NCI-H2081 treated with DMSO at 0.1 percent for 48 hours (cell line): ENCODE data around the gene HNRNPC.

Experiments used
- DNase-seq: peaks from one replicate; lab custom pipeline; 2025; lab: John Stamatoyannopoulos, UW

The HNRNPC gene

DNA sequence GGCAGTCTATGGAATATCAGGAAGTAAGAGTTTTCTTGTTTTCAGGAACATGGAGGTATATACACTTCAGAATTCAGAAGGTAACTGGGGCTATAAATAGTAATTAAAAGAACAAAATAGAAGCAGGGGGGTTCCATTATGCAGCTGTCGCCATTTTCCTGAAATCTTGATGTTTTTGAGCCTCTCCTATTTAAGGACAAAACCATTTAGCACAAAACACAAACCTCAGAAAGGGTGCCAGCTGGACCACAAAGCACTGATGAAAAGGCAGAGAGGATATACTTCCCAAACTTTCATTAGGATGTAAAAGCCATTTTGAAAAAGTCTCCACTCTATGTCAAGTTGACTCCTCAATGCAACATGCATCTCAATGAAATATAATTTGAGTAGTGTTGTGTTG, 59.2 kb downstream of the HNRNPC start:
- DNase-seq = no peak

DNA sequence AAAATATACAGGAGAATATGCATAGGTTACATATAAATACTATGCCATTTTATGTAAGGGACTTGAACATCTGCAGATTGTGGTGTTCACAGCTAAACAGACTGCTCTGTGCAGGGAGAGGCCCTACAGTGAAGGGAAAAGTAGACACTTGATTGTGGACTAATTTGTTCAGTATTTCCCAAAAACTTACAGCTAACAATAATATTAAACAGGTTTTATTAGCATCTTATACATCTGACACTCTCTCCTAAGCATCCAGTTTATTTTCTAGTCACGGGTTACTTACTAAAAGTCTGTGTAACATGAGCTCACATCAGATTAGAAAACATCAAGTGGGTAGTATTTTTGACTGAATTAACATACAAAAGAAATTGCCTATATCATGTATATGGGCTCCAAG, 60.1 kb downstream of the HNRNPC start:
- no peak for DNase-seq

- no peak for DNase-seq
These were observed 60.7 kb downstream of the HNRNPC start for GRCh38 chr14:21208554-21208953.

GRCh38 chr14:21206753-21207684, 62.2 kb downstream of the HNRNPC start:
- no peak for DNase-seq

DNA sequence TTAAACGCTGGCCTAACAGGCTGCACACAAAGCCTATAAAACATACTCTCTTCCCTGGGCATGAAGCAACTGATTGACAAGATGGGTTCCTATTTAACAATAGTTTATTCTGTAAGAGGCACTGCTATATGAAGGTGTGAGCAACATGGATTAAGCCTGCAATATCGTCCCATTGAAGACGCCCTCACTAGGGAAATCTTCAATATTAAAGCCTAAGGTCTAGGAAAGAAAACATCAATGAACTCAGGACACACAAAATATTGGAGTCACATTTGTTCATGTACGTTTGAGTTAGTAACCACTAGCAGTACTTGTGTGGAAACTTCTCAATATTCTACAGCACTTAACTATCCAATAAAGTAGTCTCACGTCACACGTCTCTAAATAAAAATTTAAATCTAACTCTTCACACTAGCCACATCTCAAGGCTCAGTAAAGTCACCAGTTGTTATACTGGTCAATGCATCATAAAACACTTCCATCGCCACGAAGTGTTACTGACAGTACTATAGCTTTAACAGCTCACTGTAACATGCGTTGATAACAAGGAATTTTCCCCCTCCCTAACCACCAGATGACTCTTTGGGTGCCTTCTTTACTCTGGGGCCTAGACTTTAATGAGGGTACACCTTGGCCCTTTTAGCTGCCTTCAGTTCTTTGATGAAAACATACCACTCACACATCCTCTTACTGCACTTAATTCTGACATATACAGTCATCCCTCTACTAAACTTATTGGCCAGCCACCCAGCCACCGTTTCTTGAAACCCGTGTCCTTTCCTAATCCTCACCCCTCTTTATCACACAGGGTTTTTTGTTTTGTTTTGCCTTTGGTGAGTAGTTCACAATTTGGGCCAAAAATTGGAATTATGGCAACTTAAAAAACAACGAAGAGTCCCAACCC, 63.3 kb downstream of the HNRNPC start:
- DNase-seq = no peak

DNA sequence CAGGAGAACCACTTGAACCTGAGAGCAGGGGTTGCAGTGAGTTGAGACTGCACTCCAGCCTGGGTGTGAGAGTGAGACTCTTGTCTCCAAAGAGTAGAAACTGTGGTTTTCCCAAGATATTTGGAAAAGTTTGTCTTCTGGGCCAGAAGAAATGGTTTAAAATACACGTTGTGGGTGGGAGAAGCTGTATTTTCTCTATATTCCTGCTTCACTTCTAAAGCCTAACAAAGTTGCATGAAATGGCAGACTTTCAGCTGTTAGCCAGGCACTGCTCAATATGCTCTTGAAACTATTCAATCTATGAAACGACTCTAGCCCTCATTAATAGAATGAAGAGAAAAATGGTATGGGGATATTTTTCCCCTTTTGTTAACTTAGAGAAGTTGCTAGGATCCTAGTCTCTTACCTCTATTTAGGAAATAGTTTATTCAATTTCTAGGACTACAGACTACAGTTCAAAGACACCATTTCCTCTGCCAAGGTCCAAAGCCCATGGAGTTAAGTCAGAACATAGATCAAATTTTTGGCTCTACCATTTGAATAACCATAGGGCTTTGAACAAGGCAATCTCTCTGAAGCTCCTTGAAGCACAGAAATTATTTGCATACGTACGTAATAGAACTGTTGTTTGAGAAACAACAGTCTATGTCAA, 64.1 kb downstream of the HNRNPC start:
- DNase-seq = no peak

DNA sequence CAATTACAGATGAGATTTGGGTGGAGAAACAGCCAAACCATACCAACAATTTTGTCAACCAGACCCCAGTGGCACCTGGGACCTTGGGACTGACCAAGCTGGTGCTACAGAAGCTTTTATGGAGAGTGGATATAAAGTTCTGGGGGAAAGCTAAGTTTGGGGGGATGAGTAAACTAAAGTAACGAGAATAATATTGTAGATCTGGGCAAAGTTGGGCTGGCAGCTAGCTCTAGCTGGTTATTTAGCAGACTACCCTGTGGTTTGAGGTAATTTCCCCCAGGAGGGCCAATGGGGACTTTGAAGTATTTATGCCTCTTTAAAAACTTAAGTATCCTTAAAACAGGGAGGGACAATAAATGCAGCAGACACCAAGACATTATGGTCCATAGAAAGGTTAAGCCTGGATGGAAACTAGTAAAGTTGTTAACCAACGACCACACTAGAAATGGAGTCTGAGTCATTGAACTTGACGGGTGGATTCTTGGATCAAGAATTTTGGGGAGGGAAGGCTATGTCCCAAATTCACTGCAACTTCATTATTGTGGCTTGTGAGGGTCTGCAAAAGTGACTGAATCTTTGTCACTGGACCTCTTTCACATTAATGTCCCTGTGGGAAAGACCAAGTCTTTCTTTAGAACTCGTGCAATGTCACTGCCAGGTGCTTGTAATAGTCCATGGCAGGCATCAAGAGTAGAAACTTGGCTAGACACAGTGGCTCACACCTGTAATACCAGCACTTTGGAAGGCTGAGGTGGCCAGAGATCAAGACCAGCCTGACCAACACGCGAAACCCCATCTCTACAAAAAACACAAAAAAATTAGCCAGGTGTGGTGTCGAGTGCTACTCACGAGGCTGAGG, 64.8 kb downstream of the HNRNPC start:
- no peak for DNase-seq

GRCh38 chr14:21203470-21204166, 65.6 kb downstream of the HNRNPC start:
- no peak for DNase-seq

GRCh38 chr14:21202463-21203358, 66.5 kb downstream of the HNRNPC start:
- DNase-seq = no peak

DNA sequence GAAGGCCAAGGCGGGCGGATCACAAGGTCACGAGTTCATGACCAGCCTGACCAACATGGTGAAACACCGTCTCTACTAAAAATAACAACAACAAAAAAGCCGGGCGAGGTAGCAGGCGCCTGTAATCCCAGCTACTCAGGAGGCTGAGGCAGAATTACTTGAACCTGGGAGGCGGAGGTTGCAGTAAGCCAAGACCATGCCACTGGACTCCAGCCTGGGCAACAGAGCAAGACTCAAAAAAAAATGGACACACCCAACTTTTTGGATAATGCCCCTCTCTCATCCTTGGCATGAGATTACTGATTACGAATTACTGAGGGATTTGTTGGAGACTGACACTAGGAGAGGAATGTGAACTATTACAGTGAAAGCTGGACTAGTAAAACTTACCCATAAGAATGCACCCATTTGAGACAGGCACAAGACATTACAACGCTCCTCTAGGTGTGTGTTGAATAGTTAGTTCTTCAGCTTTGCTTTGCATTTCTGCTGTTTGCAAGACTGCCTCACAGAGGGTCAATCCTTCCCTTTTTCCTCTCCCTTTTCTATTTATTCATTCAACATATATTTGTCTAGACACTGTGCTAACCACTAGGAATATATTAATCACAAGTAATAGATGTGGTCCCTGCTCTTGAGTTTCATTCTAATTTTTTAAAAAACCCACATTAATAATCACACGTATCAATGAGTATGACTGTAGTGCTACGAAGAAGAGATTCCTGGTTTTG, 67.3 kb downstream of the HNRNPC start:
- no peak for DNase-seq

DNA sequence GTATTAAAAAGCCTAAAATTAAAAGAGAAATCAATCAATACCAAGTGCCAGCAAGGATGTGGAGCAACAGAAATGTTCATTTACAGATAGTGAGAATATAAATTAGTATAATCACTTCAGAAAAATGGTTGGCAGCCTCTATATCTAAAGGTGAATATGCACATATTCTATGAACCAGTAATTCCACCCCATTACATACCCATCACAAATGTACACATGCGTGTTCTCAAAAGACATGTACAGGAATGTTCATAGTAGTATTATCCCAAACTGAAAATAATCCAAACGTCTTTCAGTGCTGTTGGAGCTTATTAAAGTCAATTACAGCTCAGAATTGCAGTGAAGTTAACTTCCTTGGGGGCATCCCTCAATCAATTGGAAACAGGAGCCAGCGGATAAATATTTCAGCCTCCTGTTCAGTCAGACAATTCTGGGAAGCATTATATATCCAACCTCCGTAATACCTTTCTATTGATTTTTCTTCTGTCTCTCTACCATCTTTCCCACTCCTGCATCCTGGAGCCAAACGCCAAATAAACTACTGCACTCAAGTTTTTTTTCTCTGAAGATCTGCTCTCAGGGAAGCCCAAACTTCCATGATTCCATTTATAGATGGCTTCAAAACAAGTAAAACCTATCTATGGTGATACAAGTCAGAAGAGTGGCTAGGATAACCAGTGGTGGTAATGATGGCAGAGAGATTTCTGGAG, 68.3 kb downstream of the HNRNPC start:
- DNase-seq = no peak

DNA sequence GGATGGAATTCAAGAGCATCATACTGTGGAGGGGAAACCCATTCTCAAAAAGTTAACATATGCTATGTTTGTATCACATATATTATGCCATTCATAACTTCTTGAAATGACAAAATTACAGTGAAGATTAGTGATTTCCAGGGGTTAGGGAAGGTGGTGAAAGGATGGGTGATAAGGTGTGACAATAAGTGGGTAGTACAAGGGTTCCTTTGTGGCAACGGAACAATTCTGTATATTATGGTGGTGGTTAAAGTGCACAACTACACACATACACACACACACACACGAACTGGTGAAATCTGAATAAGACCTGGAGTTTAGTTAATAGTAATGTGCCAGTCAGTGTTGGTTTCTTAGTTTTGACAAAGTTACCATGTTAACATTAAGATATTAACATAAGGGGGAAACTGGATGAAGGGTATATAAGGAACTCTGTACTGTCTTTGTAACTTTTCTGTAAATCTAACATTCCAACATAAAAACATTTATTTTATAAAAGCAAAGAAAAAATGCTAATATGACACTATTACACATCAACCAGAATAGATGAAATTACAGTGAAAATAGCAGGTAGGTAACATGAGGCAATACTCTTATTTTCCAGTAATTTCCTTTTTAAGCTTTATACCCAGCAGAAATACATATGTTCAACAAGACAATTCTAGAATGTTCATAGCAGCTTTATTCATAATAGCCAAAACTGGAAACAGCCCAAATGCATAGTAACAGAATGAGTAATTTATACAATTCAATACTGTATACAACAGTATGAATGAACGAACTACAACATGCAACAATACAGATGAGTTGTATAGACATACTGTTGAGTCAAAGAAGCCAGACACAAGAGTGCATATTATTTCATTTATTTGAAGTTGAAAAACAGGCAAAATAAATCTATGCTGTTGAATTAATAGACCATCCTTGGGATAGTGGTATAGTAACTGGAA, 69.4 kb downstream of the HNRNPC start:
- no peak for DNase-seq

DNA sequence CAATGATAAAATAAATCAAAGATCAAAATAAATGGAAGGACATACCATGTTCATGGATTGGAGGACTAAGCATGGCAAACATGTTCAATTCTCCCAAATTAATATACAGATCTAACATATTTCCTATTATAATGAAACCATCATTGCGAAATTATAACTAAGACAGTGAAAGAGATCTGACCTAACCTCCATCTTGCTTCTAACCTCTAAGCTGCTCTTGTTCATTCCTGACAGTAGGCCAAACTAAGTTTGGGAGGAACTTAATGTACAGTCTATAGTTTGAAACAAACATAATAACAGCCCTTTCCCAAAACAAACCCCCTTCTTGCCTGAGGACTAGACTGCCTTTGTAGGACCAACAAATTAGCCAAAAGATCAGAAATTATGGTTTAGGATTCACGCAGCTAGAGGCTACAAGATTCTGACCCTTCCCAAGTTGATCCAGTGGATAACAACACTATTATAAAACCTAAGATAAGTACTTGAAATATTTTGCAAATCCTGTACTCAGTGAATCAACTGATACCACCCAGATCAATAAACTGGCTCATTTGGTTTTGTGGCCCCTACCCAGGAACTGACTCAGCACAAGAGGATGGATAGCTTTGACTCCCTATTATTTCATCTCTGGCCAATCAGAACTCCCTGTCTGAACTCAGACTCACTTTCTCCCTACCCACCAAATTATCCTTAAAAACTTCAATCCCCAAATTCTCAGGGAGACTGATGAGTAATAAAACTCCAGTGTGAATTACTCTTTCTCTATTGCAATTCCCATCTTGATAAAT, 71.6 kb downstream of the HNRNPC start:
- DNase-seq = no peak

DNA sequence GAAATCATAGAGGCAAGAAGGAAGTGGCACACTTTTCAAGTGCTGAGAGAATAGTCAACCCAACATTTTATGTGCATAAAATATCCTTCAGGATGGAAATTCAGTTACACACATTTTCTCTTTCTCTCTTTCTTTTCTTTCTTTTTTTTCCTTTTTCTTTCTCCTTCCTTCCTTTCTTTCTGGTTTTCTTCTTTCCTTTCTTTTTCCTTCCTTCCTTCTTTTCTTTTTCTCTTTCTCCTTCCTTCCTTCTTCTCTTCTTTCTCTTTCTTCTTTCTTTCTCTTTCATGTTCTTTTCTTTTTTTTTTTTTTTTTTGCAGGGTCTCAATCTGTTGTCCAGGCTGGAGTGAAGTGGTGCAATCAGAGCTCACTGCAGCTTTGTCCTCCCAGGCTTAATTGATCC, 74.6 kb downstream of the HNRNPC start:
- DNase-seq = no peak

- DNase-seq = no peak
These were observed 76.2 kb downstream of the HNRNPC start for GRCh38 chr14:21192875-21193535.

- DNase-seq = no peak
These were observed 76.8 kb downstream of the HNRNPC start for GRCh38 chr14:21192447-21192822.
